DOHH2 (cell line): Measurements from ENCODE around the gene HPCA.

ENCODE experiments used
- EZH2phosphoT487 ChIP-seq: fragments of 200-600 bp; sonication (generic); IDR thresholded peaks from 2 replicates; pipeline ENCODE4 v1.6.1; 2017; ENCODE audit warnings: borderline replicate concordance, mild to moderate bottlenecking, antibody characterized with exemption, low read length, moderate library complexity, mixed read lengths
- TF ChIP-seq, protein P1 (sequence below): fragments of 200-600 bp; sonication (generic); IDR thresholded peaks from one replicate; pipeline ENCODE4 v1.5.1; 2014; ENCODE audit warnings: antibody characterized with exemption, mild to moderate bottlenecking, low read depth, low read length; ENCODE audit not compliant: poor library complexity, severe bottlenecking

DNA sequence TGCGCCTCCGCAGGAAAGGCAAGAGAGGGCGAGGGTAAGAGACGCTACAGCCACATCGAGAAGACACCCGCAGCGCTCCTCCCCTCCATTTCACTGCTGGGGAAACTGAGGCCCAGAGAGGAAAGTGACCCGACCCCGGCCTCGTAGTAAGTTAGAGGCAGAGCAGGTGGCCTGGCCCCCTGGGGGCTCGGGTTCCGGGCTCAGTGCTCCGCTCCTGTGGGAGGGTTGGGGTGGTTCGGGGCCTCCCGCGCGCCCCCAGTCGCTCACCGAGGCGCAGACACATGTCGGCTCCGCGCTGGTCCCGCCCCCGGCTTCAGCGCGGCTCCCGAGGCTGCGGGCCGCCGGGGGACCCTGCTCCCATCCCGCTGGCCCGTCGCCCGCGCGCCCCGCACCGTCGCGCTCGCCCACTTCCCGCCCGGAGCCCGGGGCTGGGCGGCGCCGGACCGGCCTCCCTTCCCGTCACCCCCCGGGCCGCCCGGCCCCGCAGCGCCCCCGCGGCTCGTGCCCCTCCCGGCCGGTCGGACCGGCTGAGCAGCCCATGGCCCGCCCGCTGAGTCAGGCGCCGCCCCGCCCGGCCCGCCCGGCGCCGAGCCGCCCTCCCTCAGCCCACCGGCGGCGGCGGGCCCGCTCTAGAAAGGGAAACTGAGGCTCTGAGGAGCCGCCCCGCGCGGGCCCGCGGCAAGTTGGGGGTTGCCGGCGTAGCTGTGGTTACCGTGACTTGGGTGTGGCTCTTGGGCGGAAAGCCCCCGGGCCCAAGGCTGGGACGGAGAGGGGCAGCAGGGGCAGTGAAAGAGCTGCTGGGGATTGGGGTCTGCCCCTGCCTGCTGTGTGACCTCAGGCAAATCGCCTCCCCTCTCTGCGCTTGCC is 14.9 kb downstream of the HPCA start, which contains the start of gene TMEM54:
- TF ChIP-seq, protein P1, sequence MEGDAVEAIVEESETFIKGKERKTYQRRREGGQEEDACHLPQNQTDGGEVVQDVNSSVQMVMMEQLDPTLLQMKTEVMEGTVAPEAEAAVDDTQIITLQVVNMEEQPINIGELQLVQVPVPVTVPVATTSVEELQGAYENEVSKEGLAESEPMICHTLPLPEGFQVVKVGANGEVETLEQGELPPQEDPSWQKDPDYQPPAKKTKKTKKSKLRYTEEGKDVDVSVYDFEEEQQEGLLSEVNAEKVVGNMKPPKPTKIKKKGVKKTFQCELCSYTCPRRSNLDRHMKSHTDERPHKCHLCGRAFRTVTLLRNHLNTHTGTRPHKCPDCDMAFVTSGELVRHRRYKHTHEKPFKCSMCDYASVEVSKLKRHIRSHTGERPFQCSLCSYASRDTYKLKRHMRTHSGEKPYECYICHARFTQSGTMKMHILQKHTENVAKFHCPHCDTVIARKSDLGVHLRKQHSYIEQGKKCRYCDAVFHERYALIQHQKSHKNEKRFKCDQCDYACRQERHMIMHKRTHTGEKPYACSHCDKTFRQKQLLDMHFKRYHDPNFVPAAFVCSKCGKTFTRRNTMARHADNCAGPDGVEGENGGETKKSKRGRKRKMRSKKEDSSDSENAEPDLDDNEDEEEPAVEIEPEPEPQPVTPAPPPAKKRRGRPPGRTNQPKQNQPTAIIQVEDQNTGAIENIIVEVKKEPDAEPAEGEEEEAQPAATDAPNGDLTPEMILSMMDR = no peak
- no peak for TF ChIP-seq EZH2phosphoT487
